Activated T-helper 1 cell treated with anti-CD3 and anti-CD28 coated beads, Interleukin-2, amount 50 U/mL, for 16 hours (primary cell): Measurements from ENCODE around the gene AP3D1.
"Not testable (repeated sequence)": the region's sequence is repeated elsewhere in the genome, so short reads cannot be mapped to it uniquely, and the experiment has no call there.

ENCODE experiments used
- DNase-seq, 2 donors: peaks; one replicate each; pipeline ENCODE4 v3.0.0-alpha.2; 2020; ENCODE audit warnings: low read depth in 1 of 2, low spot score in 1 of 2

The AP3D1 gene

GRCh38 chr19:2129486-2129885, 21.9 kb downstream of the AP3D1 start:
- no peak for DNase-seq

GRCh38 chr19:2129022-2129421, 22.3 kb downstream of the AP3D1 start:
- no peak for DNase-seq

- not testable (repeated sequence) for DNase-seq
Measured at GRCh38 chr19:2128252-2128651, 23.1 kb downstream of the AP3D1 start.

DNA sequence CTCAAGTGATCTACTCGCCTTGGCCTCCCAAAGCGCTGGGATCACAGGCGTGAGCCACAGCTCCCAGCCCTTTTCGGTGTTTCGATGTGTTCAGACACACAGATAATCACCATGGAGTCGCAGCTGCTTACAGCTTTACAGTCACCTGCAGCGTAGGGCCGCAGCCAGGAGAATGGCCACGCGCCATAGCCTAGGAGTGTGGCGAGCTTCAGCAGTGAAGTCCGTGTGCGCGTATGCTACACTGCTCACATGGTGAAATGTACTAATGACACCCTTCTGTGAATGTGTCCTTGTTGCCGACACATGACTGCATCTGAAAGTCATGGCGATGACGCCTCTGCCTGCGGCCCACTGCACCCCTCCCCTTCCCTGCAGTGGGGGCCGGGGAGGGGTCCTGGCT, 23.6 kb downstream of the AP3D1 start:
- DNase-seq: no peak

GRCh38 chr19:2126879-2127518, 24.4 kb downstream of the AP3D1 start:
- DNase-seq: no peak

- no peak for DNase-seq
Measured at GRCh38 chr19:2123682-2124387, 27.5 kb downstream of the AP3D1 start.

DNA sequence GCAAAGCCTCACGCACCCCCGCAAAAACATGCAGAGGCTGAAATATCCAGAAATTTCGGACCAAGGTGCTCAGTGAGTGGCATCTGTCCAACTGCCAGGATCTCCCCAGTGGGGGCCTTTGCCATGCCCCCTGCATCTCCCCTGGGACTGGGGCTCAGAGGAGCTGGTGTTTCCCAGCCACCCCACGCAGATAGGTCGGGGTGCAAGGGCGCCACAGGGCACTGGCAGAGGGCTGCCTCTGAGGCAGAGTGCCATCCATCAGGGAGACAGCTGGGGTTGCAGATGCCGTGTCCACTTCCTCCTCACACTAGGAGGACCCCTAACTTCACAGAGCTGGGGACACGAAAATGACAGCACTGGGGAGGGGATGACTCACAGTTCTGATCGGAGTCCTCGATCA, 28.4 kb downstream of the AP3D1 start:
- DNase-seq: no peak

- DNase-seq: no peak
Measured at GRCh38 chr19:2122251-2122650, 29.1 kb downstream of the AP3D1 start.

GRCh38 chr19:2121416-2122051, 29.8 kb downstream of the AP3D1 start:
- no peak for DNase-seq

GRCh38 chr19:2120821-2121220, 30.5 kb downstream of the AP3D1 start:
- no peak for DNase-seq

DNA sequence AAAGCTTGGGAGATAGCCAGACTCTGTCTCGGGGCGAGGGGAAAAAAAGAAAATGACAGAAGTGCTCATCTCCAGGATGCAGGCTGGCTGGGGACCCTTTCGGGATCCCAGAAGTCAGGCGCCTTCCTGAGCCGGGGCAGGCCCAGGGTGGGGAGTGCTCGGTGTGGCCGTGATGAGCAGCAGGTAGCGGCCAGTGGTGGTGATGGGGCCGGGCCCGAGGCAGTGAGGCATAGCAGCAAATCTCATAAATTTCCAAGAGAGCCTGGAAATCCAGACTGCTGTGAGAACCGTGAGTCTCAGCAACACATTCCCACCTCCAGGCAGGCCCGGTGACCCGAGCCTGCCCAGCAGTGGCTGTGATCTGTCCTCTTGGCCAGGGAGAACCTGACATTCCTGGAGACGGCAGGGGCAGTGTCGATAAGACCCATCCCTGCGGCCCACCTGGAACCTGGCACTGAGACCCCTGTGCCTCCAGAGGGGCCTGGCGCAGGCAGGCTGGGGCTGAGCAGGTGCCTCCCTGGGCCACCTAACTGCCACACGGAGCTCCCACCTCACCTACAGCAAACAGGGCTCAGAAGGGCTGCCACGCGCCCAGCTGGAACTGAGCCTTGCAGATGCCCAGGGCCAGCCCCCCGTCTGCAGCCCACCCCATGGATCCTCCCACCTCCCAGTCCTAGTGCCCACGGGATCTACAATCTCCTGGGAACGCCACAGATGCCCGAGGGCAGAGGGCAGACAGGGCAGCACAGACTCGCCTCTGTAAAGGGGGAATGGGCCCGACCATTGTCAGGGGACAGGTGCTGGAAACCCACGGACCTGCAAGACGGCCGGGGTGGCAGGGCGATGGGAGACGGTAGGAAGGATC, 31.2 kb downstream of the AP3D1 start:
- DNase-seq: no peak

GRCh38 chr19:2118438-2118837, 32.9 kb downstream of the AP3D1 start:
- no peak for DNase-seq

DNA sequence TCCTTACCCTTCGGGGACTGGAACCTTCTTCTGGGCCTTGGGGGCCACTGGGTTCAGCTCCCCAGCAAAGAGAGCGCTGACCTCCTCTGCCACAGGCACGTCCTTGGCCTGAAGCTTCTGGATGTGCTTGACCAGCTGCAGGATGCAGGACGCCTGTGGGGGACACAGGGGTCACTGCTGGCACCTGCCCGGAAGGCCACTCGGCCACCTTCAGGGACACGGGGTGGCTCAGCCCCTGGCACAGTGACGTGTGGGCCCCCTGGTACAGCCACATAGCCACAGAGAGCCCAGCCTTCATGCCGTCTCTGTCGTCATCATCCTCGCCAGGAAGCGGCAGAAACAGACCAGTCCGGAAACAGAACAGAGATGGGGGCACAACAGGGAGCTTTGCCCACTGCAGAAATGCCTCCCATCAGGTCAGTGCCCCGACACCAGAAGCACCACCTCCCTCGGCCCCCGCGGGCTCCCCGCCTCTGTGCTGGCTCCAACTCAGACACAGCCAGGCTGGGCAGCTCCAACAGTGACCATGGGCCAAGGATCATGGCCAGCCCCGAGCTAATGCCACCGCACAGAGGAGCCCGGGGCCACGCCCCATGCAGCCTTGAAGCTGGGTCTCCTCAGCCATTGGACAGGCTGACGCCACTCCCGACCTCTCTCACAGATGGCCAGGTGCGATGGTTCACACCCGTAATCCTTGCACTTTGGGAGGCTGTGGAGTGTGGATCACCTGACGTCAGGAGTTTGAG, 34.0 kb downstream of the AP3D1 start:
- DNase-seq: no peak

- DNase-seq: no peak
Measured at GRCh38 chr19:2116507-2116906, 34.9 kb downstream of the AP3D1 start.

DNA sequence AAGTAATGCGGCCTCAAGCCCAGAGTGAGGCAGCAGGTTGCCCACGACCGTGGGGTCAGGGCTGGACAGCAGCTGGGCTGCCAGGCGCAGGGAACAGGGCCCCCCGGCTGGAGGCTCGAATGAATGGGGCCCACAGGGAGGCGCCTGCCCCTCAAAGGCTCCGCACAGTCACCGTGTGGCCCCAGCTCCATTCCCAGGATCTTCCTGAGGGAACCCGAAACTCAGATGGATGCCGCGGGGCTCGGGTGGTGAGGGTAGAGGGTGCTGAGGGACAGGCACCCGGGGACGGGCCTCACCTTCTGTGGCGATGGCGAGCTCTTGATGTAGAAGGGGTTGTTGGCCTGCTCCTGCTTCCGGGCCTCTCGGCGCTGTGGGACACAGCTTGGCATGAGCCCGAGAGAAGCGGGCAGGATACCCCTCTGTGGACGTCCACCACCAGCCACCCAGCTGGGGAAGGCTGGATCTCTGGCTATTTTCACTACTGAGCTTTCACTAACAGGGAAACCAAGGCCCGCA, 35.4 kb downstream of the AP3D1 start:
- no peak for DNase-seq

- no peak for DNase-seq
Measured at GRCh38 chr19:2115324-2115723, 36.0 kb downstream of the AP3D1 start.

DNA sequence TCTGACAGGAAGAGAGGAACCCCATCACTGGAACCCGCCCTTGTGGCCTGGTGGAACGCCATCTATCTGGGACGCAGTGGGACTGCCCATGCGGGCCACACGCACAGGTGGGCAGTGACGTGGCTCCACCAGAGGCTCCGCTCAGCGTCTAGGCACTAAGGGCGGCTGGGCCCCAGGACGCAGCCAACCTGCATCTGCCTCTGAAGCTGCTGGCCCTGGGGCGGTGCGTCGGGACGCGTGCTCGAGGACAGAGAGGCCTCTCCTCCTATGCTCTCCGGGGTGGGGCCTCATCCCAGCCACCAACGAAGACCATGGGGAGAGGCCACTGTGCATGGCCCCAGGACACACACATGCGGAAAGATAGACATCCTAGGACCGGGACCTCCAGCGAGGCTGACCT, 36.5 kb downstream of the AP3D1 start:
- no peak for DNase-seq

- no peak for DNase-seq
Measured at GRCh38 chr19:2114218-2114617, 37.1 kb downstream of the AP3D1 start.

- DNase-seq: no peak
Measured at GRCh38 chr19:2113439-2114211, 37.7 kb downstream of the AP3D1 start.
